Measurements from ENCODE around the gene CDHR2. TPM values are rescaled to one million over a fixed set of nuclear protein-coding genes. Genes with fewer than 3 reads are reported as not detected.
A peak's percentile ranks its signal among the peaks of the same experiment; 100 is the strongest.

CDHR2 gene
- total RNA-seq, 2 donors from 2014 or later: 0.37 to 0.89 TPM

DNA sequence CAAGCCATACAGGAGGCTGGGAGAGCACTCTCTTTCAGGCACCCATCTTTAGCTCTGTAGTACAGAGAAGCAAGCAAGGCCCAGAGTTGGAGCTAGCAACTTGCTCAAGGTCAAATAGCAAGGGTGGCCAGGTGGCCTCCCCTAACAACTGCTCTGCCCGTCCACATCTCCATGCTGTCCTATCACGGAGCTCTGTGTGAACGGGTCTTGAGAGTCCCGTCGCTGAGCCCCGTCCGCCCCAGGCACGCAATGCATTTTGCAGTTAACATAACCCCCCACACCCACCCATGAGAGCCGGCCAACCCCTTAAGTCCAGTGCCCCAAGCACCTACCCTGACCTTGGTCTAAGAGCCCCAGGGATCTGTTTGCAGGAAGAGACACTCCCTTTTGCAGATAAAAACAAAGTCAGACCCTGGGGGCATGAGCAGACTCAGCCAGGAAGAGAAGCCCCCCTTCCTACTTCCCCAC, 13.4 kb upstream of the CDHR2 start:
- H3K27me3 ChIP-seq (ENCODE audit: control insufficient read depth, insufficient read depth, low read length, poor library complexity, severe bottlenecking): no peaks in the 10 kb centered on the region
- 1 to 4% methylated on average over 5 to 9 of the region's 9 CpGs for WGBS, 2 experiments (ENCODE audit: insufficient coverage in 1 of 2, insufficient read length in 1 of 2)
- peaks cover 41% of the 10 kb centered on the region for H3K36me3 ChIP-seq (ENCODE audit: control insufficient read depth, insufficient read depth, low read length)
- Mint-ChIP-seq H3K36me3 (ENCODE audit: low read depth) (peaks cover 21% of the 10 kb centered on the region), H3K9me3 (no peaks in the 10 kb centered on the region), H3K4me3 (peak overlapping the region; percentile 96), H3K4me1 (peaks cover 22% of the 10 kb centered on the region), H3K27ac (peak overlapping the region; percentile 99), H3K27me3 (ENCODE audit: insufficient read depth) (no peaks in the 10 kb centered on the region)
- peak overlapping the region; percentile 99 for H3K4me3 ChIP-seq (ENCODE audit: low read length)
- H3K27ac ChIP-seq (ENCODE audit: low read depth, low read length): peak overlapping the region; percentile 100
- peak overlapping the region; percentile 100 for H3K9ac ChIP-seq (ENCODE audit: extremely low read depth, low read length, poor library complexity, severe bottlenecking)
- H3K4me1 ChIP-seq (ENCODE audit: control insufficient read depth, insufficient read depth, low read length): peaks cover 10% of the 10 kb centered on the region
- TF ChIP-seq, protein P1, sequence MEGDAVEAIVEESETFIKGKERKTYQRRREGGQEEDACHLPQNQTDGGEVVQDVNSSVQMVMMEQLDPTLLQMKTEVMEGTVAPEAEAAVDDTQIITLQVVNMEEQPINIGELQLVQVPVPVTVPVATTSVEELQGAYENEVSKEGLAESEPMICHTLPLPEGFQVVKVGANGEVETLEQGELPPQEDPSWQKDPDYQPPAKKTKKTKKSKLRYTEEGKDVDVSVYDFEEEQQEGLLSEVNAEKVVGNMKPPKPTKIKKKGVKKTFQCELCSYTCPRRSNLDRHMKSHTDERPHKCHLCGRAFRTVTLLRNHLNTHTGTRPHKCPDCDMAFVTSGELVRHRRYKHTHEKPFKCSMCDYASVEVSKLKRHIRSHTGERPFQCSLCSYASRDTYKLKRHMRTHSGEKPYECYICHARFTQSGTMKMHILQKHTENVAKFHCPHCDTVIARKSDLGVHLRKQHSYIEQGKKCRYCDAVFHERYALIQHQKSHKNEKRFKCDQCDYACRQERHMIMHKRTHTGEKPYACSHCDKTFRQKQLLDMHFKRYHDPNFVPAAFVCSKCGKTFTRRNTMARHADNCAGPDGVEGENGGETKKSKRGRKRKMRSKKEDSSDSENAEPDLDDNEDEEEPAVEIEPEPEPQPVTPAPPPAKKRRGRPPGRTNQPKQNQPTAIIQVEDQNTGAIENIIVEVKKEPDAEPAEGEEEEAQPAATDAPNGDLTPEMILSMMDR (conservative IDR thresholded peaks at IDR 0.05): no peak
- DNase-seq: peak; percentile 56
- H3K9me3 ChIP-seq (ENCODE audit: control insufficient read depth, low read length): no peaks in the 10 kb centered on the region

DNA sequence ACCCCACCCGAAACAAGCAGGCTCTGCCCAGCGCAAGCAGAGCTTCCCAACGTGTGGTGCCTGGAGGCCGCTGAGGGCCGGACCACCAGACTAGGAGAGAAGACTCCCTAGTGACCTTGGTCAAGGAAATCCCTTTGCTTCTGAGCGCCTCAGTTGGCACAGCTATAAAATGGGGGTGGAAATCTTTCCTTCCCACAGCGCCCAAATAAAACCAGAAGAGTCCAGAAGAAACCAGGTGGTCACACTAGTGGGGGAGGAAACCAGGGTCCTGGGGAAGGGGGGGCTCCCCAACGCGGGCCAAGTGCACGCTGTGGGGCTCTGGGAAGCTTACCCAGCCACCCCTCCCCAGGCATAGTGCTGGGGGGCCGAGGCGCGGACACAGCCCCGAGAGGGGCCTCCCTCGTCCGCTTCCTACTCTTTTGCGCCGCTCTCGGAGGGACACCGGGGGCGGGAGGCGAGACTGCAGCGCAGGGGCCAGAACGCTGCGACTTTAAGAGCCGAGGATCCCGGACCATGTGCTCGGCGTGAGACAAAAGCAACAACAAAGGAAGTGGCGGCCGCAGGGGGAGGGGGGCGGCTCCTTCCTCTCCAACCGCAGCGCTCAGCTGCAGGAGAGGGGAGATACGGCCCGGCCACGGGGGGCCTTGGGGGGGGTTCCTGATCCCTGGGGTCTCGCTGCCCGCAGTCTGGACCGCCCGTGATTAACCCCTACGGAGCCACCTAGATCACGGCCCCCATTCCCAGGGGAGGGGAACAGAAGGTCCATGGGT, 12.8 kb upstream of the CDHR2 start:
- peaks cover 28% of the 10 kb centered on the region for H3K4me1 Mint-ChIP-seq
- peak overlapping the region; percentile 100 for H3K9ac ChIP-seq (ENCODE audit: extremely low read depth, low read length, poor library complexity, severe bottlenecking)
- H3K27ac ChIP-seq (ENCODE audit: low read depth, low read length): peak overlapping the region; percentile 100
- peak; percentile 90 for DNase-seq
- peak overlapping the region; percentile 96 for H3K4me3 Mint-ChIP-seq
- 0 to 1% methylated on average over 16 to 43 of the region's 43 CpGs for WGBS, 2 experiments (ENCODE audit: insufficient coverage in 1 of 2, insufficient read length in 1 of 2)
- H3K4me3 ChIP-seq (ENCODE audit: low read length): peak overlapping the region; percentile 99
- H3K36me3 Mint-ChIP-seq (ENCODE audit: low read depth): peaks cover 18% of the 10 kb centered on the region
- no peaks in the 10 kb centered on the region for H3K9me3 ChIP-seq (ENCODE audit: control insufficient read depth, low read length)
- peaks cover 15% of the 10 kb centered on the region for H3K4me1 ChIP-seq (ENCODE audit: control insufficient read depth, insufficient read depth, low read length)
- peaks cover 37% of the 10 kb centered on the region for H3K36me3 ChIP-seq (ENCODE audit: control insufficient read depth, insufficient read depth, low read length)
- H3K27ac Mint-ChIP-seq: peak overlapping the region; percentile 99
- no peaks in the 10 kb centered on the region for H3K27me3 ChIP-seq (ENCODE audit: control insufficient read depth, insufficient read depth, low read length, poor library complexity, severe bottlenecking)
- H3K27me3 Mint-ChIP-seq (ENCODE audit: insufficient read depth): no peaks in the 10 kb centered on the region
- H3K9me3 Mint-ChIP-seq: no peaks in the 10 kb centered on the region
- TF ChIP-seq, protein P1 (conservative IDR thresholded peaks at IDR 0.05): no peak

DNA sequence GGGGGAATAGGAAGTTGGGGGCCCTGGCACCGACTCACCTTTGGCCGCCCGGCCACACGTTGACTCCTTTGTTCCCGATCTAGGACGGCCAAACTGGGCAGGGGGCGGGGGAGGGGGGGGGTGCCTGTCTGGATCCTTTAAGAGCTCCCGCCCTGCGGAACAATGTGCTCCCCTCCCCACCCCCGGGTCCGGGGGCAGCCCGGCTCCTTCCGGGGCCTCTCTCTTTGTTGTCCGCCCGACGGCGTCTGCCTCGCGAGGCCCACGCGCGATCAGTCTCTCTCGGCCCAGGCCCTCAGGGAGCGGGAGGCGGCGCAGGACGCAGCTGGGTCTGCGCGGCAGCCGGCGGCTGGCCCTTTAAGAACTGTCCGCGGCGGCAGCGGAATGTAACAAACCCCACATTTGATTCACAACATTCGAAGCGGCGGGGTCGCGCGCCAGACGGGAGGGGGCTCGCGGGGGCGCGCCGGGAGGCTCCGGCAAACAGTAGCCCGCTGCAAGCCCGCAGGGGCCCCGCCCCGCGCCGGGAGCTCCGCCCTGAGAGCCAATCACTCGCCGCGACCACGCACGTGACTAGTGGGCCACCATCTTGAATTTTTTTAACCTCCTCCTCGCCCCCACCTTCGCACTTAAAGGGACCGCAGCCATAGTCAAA, 12.1 kb upstream of the CDHR2 start, which contains the start of gene RNF44:
TSS of gene RNF44 (minus strand) at position 501 of the 652 bp plus-strand sequence. CDS start 4,930 bp downstream, outside the sequence.
- Histone ChIP-seq H3K9ac (ENCODE audit: extremely low read depth, low read length, poor library complexity, severe bottlenecking) (peak within 1 kb of the TSS; percentile 100), H3K27me3 (ENCODE audit: control insufficient read depth, insufficient read depth, low read length, poor library complexity, severe bottlenecking) (no peaks in the 10 kb centered on the region), H3K36me3 (ENCODE audit: control insufficient read depth, insufficient read depth, low read length) (peaks cover 31% of the 10 kb centered on the region), H3K27ac (ENCODE audit: low read depth, low read length) (peak within 1 kb of the TSS; percentile 100), H3K9me3 (ENCODE audit: control insufficient read depth, low read length) (no peaks in the 10 kb centered on the region), H3K4me1 (ENCODE audit: control insufficient read depth, insufficient read depth, low read length) (peaks cover 22% of the 10 kb centered on the region), H3K4me3 (ENCODE audit: low read length) (peak within 1 kb of the TSS; percentile 99)
- peaks cover 17% of the 10 kb centered on the region for H3K36me3 Mint-ChIP-seq (ENCODE audit: low read depth)
- DNase-seq: peak; percentile 99
- WGBS, 2 experiments (ENCODE audit: insufficient coverage in 1 of 2, insufficient read length in 1 of 2): 0% methylated on average over 12 to 63 of the region's 63 CpGs
- H3K27me3 Mint-ChIP-seq (ENCODE audit: insufficient read depth): no peaks in the 10 kb centered on the region
- TF ChIP-seq, protein P1 (conservative IDR thresholded peaks at IDR 0.05): no peak
- peak within 1 kb of the TSS; percentile 99 for H3K27ac Mint-ChIP-seq
- H3K9me3 Mint-ChIP-seq: no peaks in the 10 kb centered on the region
- peak within 1 kb of the TSS; percentile 96 for H3K4me3 Mint-ChIP-seq
- peaks cover 34% of the 10 kb centered on the region for H3K4me1 Mint-ChIP-seq

Data from endodermal cell (in vitro differentiated cells).